ENCODE measurements around the gene SLC30A1. TPM values are rescaled to one million over a fixed set of nuclear protein-coding genes. Genes with fewer than 3 reads are reported as not detected.

The SLC30A1 gene
- total RNA-seq, 5 donors from 2014 or later (not counting 1 experiment from before 2014, with no cell fraction given) = 4.7 to 11.8 (median 9.4) TPM

DNA sequence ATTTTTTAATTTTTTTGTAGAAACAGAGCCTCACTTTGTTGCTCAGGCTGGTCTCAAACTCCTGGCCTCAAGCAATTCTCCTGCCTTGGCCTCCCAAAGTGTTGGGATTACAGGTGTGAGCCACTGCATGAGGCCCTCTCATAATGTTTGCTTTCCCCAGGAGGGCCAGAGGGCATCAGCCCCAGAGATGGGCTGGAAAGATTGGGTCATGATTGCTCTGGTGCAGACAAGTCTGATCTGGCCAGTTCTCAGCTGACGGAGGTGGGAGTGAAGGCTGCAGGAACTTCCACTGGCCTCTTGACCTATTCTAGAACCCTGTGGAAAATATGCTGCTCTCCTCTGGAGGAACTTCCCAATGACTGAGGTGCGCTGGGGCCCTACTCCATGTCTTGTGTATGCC is 43.6 kb downstream of the SLC30A1 start:
- Mint-ChIP-seq H3K36me3 (no peaks in the 10 kb centered on the region), H3K27me3 (peaks cover 0 to 3% of the 10 kb centered on the region in 2 donors), H3K4me3 (no peak overlapping the region), H3K27ac (no peak overlapping the region), H3K9me3 (no peaks in the 10 kb centered on the region), H3K4me1 (no peaks in the 10 kb centered on the region)
- Histone ChIP-seq H3K4me3 (ENCODE audit: control insufficient read depth in 1 of 2, extremely low read depth in 1 of 2, low read length in 1 of 2) (no peak overlapping the region), H3K4me1 (ENCODE audit: control insufficient read depth in 1 of 2, extremely low read depth in 1 of 2, insufficient read depth in 2 of 2, low read length in 2 of 2) (no peaks in the 10 kb centered on the region), H3K27ac (ENCODE audit: low read length) (no peak overlapping the region), H3K9me3 (no peaks in the 10 kb centered on the region), H3K36me3 (ENCODE audit: control insufficient read depth in 2 of 2, extremely low read depth in 1 of 2, insufficient read depth in 1 of 2, low read length in 1 of 2) (no peaks in the 10 kb centered on the region), H3K27me3 (replicated peaks in 1 of 2; ENCODE audit: control insufficient read depth in 2 of 2, extremely low read depth in 1 of 2, insufficient read depth in 2 of 2, low read length in 1 of 2) (no peaks in the 10 kb centered on the region)
- DNase-seq (no peak), ATAC-seq (replicated peaks in 1 of 4) (no peak)
- WGBS (ENCODE audit: insufficient coverage) = 82% methylated on average over 2 of the region's 2 CpGs
- ChIA-PET CTCF (no interaction called here), POLR2A (no interaction called here)

DNA sequence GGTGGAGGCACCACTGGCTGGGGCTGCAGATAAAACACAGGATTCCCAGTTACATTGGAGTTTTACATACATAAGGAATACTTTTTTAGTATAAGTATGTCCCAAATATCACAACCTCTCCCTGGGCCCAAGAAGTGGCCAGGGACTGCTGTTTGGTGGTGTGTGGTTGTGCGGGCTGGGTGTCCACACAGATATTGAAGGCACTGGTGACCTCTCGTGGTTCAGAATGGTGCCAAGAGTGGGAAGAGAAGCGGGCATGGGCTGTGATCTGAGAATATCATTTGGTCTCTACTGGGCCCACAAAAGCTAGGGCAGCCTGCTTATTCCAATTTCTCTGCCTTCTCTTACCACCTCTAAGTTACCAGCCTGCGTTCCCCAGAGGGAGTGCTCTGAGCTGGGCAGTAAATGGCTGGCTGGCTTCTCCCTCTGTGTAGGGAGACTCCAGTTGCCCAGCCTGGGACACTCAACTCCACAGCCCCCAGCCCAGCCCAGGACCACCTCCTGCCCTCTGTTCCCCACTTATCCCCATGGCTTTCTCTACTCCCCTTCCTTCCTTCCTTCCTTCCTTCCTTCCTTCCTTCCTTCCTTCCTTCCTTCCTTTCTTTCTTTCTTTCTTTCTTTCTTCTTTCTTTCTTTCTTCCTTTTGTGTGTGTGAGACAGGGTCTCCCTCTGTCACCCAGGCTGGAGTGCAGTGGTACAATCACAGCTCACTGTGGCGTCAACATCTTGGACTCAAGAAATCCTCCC is 44.2 kb downstream of the SLC30A1 start:
- WGBS (ENCODE audit: insufficient coverage) = 87% methylated on average over 3 of the region's 5 CpGs
- no peaks in the 10 kb centered on the region for H3K4me1 Mint-ChIP-seq
- no peaks in the 10 kb centered on the region for H3K9me3 ChIP-seq
- H3K36me3 ChIP-seq (ENCODE audit: control insufficient read depth in 2 of 2, extremely low read depth in 1 of 2, insufficient read depth in 1 of 2, low read length in 1 of 2) = no peaks in the 10 kb centered on the region
- H3K27me3 ChIP-seq (replicated peaks in 1 of 2; ENCODE audit: control insufficient read depth in 2 of 2, extremely low read depth in 1 of 2, insufficient read depth in 2 of 2, low read length in 1 of 2) = peaks cover 0 to under 1% of the 10 kb centered on the region in 2 experiments
- no peaks in the 10 kb centered on the region for H3K27me3 Mint-ChIP-seq
- H3K4me3 ChIP-seq (ENCODE audit: control insufficient read depth in 1 of 2, extremely low read depth in 1 of 2, low read length in 1 of 2) = no peak overlapping the region
- no peak for ATAC-seq (replicated peaks in 1 of 4)
- H3K9me3 Mint-ChIP-seq = no peaks in the 10 kb centered on the region
- ChIA-PET CTCF (interaction anchor here in 1 of 2 donors (0.5 kb wide), 1 partner anchor 9 kb away, joined by 7 read pairs; no protein-coding TSS in a partner anchor), POLR2A (no interaction called here)
- no peaks in the 10 kb centered on the region for H3K4me1 ChIP-seq (ENCODE audit: control insufficient read depth in 1 of 2, extremely low read depth in 1 of 2, insufficient read depth in 2 of 2, low read length in 2 of 2)
- no peak for DNase-seq
- H3K27ac Mint-ChIP-seq = no peak overlapping the region
- no peak overlapping the region for H3K27ac ChIP-seq (ENCODE audit: low read length)
- no peaks in the 10 kb centered on the region for H3K36me3 Mint-ChIP-seq
- no peak overlapping the region for H3K4me3 Mint-ChIP-seq

DNA sequence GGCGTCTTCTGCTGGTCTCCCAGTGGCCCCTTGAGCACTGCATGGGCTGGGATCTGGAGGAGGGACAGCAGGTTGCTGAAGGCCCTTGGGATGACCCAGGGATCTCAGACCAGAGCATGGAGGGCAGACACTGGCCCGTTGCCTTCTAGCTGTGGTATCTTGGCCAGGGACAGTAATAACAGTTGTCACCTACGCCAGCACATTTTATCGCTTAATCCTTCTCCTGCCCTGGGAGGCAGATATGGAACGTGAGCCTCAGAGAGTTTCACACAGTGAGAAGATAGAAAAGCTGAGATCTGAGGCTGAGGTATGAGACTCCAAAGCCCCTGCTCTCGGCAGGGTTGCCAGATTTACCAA is 46.9 kb downstream of the SLC30A1 start:
- peaks cover 6 to 18% (median 11%) of the 10 kb centered on the region in 3 donors for H3K4me1 Mint-ChIP-seq
- no peak overlapping the region for H3K4me3 Mint-ChIP-seq
- H3K27ac Mint-ChIP-seq = no peak overlapping the region
- H3K27me3 Mint-ChIP-seq = peaks cover 0 to 3% of the 10 kb centered on the region in 2 donors
- ChIA-PET CTCF (interaction anchor here (0.6 to 0.8 kb wide), 2 partner anchors 9 to 1673 kb away, joined by 3 to 5 read pairs; no protein-coding TSS in a partner anchor), POLR2A (no interaction called here)
- H3K4me1 ChIP-seq (ENCODE audit: control insufficient read depth in 1 of 2, extremely low read depth in 1 of 2, insufficient read depth in 2 of 2, low read length in 2 of 2) = peaks cover 4 to 11% of the 10 kb centered on the region in 2 experiments
- no peak for DNase-seq
- H3K27ac ChIP-seq (ENCODE audit: low read length) = no peak overlapping the region
- ATAC-seq (replicated peaks in 1 of 4) = no peak
- H3K27me3 ChIP-seq (replicated peaks in 1 of 2; ENCODE audit: control insufficient read depth in 2 of 2, extremely low read depth in 1 of 2, insufficient read depth in 2 of 2, low read length in 1 of 2) = peaks cover 0 to 3% of the 10 kb centered on the region in 2 experiments
- H3K4me3 ChIP-seq (ENCODE audit: control insufficient read depth in 1 of 2, extremely low read depth in 1 of 2, low read length in 1 of 2) = no peak overlapping the region
- WGBS (ENCODE audit: insufficient coverage) = 67% methylated on average over 1 of the region's 6 CpGs
- no peaks in the 10 kb centered on the region for H3K9me3 Mint-ChIP-seq
- no peaks in the 10 kb centered on the region for H3K36me3 ChIP-seq (ENCODE audit: control insufficient read depth in 2 of 2, extremely low read depth in 1 of 2, insufficient read depth in 1 of 2, low read length in 1 of 2)
- no peaks in the 10 kb centered on the region for H3K36me3 Mint-ChIP-seq
- H3K9me3 ChIP-seq = no peaks in the 10 kb centered on the region

DNA sequence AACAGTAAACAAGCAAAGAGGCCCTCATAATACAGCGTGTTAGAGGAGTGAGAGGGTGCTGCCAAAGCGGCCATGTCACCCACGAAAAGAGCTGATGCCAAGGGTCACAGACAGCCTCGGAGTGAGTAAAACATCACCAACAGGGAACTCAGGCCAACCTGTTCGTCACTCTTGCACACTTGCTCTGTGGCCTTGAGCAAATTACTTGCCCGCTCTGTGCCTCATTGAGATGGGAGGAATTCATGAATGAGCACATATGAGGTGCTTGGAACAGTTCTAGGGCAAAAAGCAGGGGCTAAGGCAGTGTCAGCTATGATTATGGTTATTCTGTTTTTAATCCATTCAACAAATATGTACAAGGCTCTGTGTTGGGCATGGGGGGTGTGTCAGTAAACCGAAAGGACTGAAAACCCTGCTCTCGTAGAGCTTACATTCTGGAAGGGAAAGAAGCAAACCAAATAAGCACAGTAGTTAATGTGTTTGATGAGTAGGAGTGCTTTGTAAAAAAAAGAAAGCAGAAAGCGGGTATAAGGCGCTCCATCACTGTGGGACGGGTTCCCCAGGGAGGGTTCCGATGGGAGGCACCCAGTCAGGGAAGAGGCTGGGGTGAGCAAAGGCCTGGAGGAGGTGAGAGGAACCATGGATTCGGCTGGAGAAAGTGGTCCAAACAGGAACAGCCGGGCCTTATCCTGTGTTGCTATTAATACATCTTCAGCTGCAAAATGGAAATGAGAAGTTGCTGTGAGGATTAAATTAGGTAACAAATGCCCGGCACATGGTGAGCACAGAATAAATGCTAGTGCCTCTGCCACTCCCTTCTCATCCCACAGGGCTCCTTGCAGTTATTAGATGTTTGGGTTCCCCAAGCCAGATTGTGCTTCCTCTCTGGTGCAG is 47.5 kb downstream of the SLC30A1 start:
- 90% methylated on average over 14 of the region's 15 CpGs for WGBS (ENCODE audit: insufficient coverage)
- no peak overlapping the region for H3K4me3 Mint-ChIP-seq
- H3K9me3 ChIP-seq = no peaks in the 10 kb centered on the region
- H3K9me3 Mint-ChIP-seq = no peaks in the 10 kb centered on the region
- H3K4me3 ChIP-seq (ENCODE audit: control insufficient read depth in 1 of 2, extremely low read depth in 1 of 2, low read length in 1 of 2) = no peak overlapping the region
- peaks cover 6 to 21% (median 12%) of the 10 kb centered on the region in 3 donors for H3K4me1 Mint-ChIP-seq
- ATAC-seq (replicated peaks in 1 of 4) = no peak
- no peak overlapping the region for H3K27ac ChIP-seq (ENCODE audit: low read length)
- H3K27ac Mint-ChIP-seq = no peak overlapping the region
- POLR2A ChIA-PET = interaction anchor here (0.6 kb wide), 2 partner anchors 63 to 1029 kb away, joined by 3 to 6 read pairs; no protein-coding TSS in a partner anchor
- H3K4me1 ChIP-seq (ENCODE audit: control insufficient read depth in 1 of 2, extremely low read depth in 1 of 2, insufficient read depth in 2 of 2, low read length in 2 of 2) = peaks cover 4 to 13% of the 10 kb centered on the region in 2 experiments
- DNase-seq = no peak
- peaks cover 0 to 3% of the 10 kb centered on the region in 2 experiments for H3K27me3 ChIP-seq (replicated peaks in 1 of 2; ENCODE audit: control insufficient read depth in 2 of 2, extremely low read depth in 1 of 2, insufficient read depth in 2 of 2, low read length in 1 of 2)
- H3K36me3 Mint-ChIP-seq = no peaks in the 10 kb centered on the region
- no peaks in the 10 kb centered on the region for H3K36me3 ChIP-seq (ENCODE audit: control insufficient read depth in 2 of 2, extremely low read depth in 1 of 2, insufficient read depth in 1 of 2, low read length in 1 of 2)
- peaks cover 0 to 3% of the 10 kb centered on the region in 2 donors for H3K27me3 Mint-ChIP-seq
- CTCF ChIA-PET = interaction anchor here in 1 of 2 donors (0.8 kb wide), 1 partner anchor 10 kb away, joined by 3 read pairs; no protein-coding TSS in a partner anchor

DNA sequence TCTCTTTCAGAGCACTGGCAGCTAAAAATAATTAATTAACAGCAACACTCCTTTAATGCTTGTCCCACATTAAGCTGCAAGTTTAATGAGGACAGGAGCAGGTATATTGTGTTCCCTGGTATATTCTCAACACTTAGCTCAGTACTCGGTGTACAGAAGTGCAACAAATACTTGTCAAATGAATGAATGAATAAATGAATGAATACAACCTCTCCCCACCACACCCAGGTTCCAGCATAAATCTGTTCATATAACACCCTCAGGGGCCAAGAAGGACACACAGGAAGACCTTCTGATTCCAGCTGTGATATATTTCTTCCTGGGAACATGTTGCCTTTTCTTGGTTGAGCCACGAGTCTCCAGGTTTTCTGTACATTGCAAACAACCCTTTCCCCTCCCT is 48.9 kb downstream of the SLC30A1 start:
- no peak for DNase-seq
- no peak overlapping the region for H3K27ac ChIP-seq (ENCODE audit: low read length)
- H3K4me3 Mint-ChIP-seq = no peak overlapping the region
- H3K9me3 Mint-ChIP-seq = no peaks in the 10 kb centered on the region
- ChIA-PET CTCF (no interaction called here), POLR2A (no interaction called here)
- peaks cover 4 to 13% of the 10 kb centered on the region in 2 experiments for H3K4me1 ChIP-seq (ENCODE audit: control insufficient read depth in 1 of 2, extremely low read depth in 1 of 2, insufficient read depth in 2 of 2, low read length in 2 of 2)
- ATAC-seq (replicated peaks in 1 of 4) = no peak
- no peak overlapping the region for H3K27ac Mint-ChIP-seq
- H3K27me3 Mint-ChIP-seq = peaks cover 0 to 3% of the 10 kb centered on the region in 2 donors
- no CpG with 5 or more reads among the region's 2 CpGs for WGBS (ENCODE audit: insufficient coverage)
- no peaks in the 10 kb centered on the region for H3K9me3 ChIP-seq
- no peaks in the 10 kb centered on the region for H3K36me3 Mint-ChIP-seq
- H3K4me1 Mint-ChIP-seq = peaks cover 6 to 21% (median 12%) of the 10 kb centered on the region in 3 donors
- no peak overlapping the region for H3K4me3 ChIP-seq (ENCODE audit: control insufficient read depth in 1 of 2, extremely low read depth in 1 of 2, low read length in 1 of 2)
- H3K27me3 ChIP-seq (replicated peaks in 1 of 2; ENCODE audit: control insufficient read depth in 2 of 2, extremely low read depth in 1 of 2, insufficient read depth in 2 of 2, low read length in 1 of 2) = peaks cover 0 to 3% of the 10 kb centered on the region in 2 experiments
- H3K36me3 ChIP-seq (ENCODE audit: control insufficient read depth in 2 of 2, extremely low read depth in 1 of 2, insufficient read depth in 1 of 2, low read length in 1 of 2) = no peaks in the 10 kb centered on the region

DNA sequence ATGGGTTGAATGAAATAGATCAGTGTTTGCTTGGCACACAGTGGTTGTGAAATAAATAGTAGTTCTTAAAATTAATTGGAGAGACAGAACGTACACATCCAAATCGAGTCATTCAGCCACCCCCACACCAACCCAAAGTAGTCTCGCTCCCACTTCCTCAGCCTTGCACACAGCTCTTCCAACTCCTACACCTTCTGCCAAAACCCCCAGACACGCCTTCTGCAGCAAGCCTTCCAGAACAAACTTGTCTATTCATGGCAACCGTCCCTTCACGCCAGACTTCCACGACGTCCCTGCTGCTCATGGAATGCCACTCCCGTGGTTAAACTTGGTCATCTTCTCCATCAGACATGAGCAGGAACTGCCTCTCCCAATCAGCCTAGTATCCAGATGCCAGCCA is 49.5 kb downstream of the SLC30A1 start:
- Mint-ChIP-seq H3K4me1 (peaks cover 6 to 21% (median 12%) of the 10 kb centered on the region in 3 donors), H3K27ac (no peak overlapping the region), H3K36me3 (no peaks in the 10 kb centered on the region), H3K9me3 (no peaks in the 10 kb centered on the region), H3K4me3 (no peak overlapping the region), H3K27me3 (peaks cover 0 to 3% of the 10 kb centered on the region in 2 donors)
- Histone ChIP-seq H3K9me3 (no peaks in the 10 kb centered on the region), H3K27me3 (replicated peaks in 1 of 2; ENCODE audit: control insufficient read depth in 2 of 2, extremely low read depth in 1 of 2, insufficient read depth in 2 of 2, low read length in 1 of 2) (peaks cover 0 to 3% of the 10 kb centered on the region in 2 experiments), H3K27ac (ENCODE audit: low read length) (no peak overlapping the region), H3K36me3 (ENCODE audit: control insufficient read depth in 2 of 2, extremely low read depth in 1 of 2, insufficient read depth in 1 of 2, low read length in 1 of 2) (no peaks in the 10 kb centered on the region), H3K4me3 (ENCODE audit: control insufficient read depth in 1 of 2, extremely low read depth in 1 of 2, low read length in 1 of 2) (no peak overlapping the region), H3K4me1 (ENCODE audit: control insufficient read depth in 1 of 2, extremely low read depth in 1 of 2, insufficient read depth in 2 of 2, low read length in 2 of 2) (peaks cover 4 to 13% of the 10 kb centered on the region in 2 experiments)
- CTCF ChIA-PET = no interaction called here
- 73% methylated on average over 7 of the region's 9 CpGs for WGBS (ENCODE audit: insufficient coverage)
- no peak for DNase-seq
- ATAC-seq (replicated peaks in 1 of 4) = no peak
- POLR2A ChIA-PET = interaction anchor here in 1 of 2 donors (0.6 kb wide), 1 partner anchor 34 kb away, joined by 3 read pairs; no protein-coding TSS in a partner anchor
